Hepatocyte (in vitro differentiated cells): ENCODE results near the gene EPHA6. TPM values are rescaled to one million over a fixed set of nuclear protein-coding genes. Genes with fewer than 3 reads are reported as not detected.
"Not testable (repeated sequence)": the region's sequence is repeated elsewhere in the genome, so short reads cannot be mapped to it uniquely, and the experiment has no call there.

ENCODE experiments used
- DNase-seq: peaks from one replicate; pipeline ENCODE4 v3.0.0-alpha.2; 2016; ENCODE audit warnings: low spot score
- H2AFZ ChIP-seq: fragments of 200-600 bp; sonication (generic); 2 replicates; pipeline ENCODE4 v1.6.0; 2016; ENCODE audit warnings: antibody characterized with exemption, mild to moderate bottlenecking
- H3K27ac ChIP-seq: fragments of 200-600 bp; sonication (generic); 2 replicates; pipeline ENCODE4 v1.5.1; 2016; ENCODE audit warnings: mild to moderate bottlenecking
- H3K27me3 ChIP-seq: fragments of 200-600 bp; sonication (generic); 2 replicates; pipeline ENCODE4 v1.6.1; 2016
- H3K36me3 ChIP-seq: fragments of 200-600 bp; sonication (generic); replicated peaks from 2 replicates; pipeline ENCODE4 v1.5.1; 2016; ENCODE audit warnings: low read depth; ENCODE audit not compliant: insufficient read depth
- H3K4me1 ChIP-seq: fragments of 200-600 bp; sonication (generic); 2 replicates; pipeline ENCODE4 v1.5.1; 2016; ENCODE audit warnings: mild to moderate bottlenecking, moderate library complexity; ENCODE audit not compliant: insufficient read depth
- H3K4me2 ChIP-seq: fragments of 200-600 bp; sonication (generic); 2 replicates; pipeline ENCODE4 v1.6.0; 2016
- H3K4me3 ChIP-seq: fragments of 200-600 bp; sonication (generic); 2 replicates; pipeline ENCODE4 v1.5.1; 2016; ENCODE audit warnings: mild to moderate bottlenecking
- H3K79me2 ChIP-seq: fragments of 200-600 bp; sonication (generic); 2 replicates; pipeline ENCODE4 v1.6.0; 2017; ENCODE audit warnings: mild to moderate bottlenecking
- H3K9me2 ChIP-seq: fragments of 200-600 bp; sonication (generic); replicated peaks from 2 replicates; pipeline ENCODE4 v1.6.0; 2017; ENCODE audit warnings: mild to moderate bottlenecking; ENCODE audit not compliant: insufficient read depth
- H3K9me3 ChIP-seq: fragments of 200-600 bp; sonication (generic); 2 replicates; pipeline ENCODE4 v1.5.1; 2016; ENCODE audit warnings: low read depth, mild to moderate bottlenecking
- H4K20me1 ChIP-seq: fragments of 200-600 bp; sonication (generic); 2 replicates; pipeline ENCODE4 v1.6.0; 2016; ENCODE audit warnings: mild to moderate bottlenecking; ENCODE audit not compliant: insufficient read depth, poor library complexity, severe bottlenecking
- CTCF ChIP-seq: fragments of 200-600 bp; sonication (generic); IDR thresholded peaks from 2 replicates; pipeline ENCODE4 v1.5.1; 2016; ENCODE audit warnings: antibody characterized with exemption, mild to moderate bottlenecking; ENCODE audit not compliant: poor library complexity
- EZH2 ChIP-seq: fragments of 200-600 bp; sonication (generic); IDR thresholded peaks from 2 replicates; pipeline ENCODE4 v1.6.1; 2016; ENCODE audit warnings: antibody characterized with exemption, mild to moderate bottlenecking, borderline replicate concordance
- EZH2phosphoT487 ChIP-seq: fragments of 200-600 bp; sonication (generic); IDR thresholded peaks from one replicate; pipeline ENCODE4 v1.6.1; 2018; ENCODE audit warnings: antibody characterized with exemption, mild to moderate bottlenecking, low read depth, moderate library complexity; ENCODE audit not compliant: unreplicated experiment, severe bottlenecking
- WGBS: methylation state at CpG from one replicate; pipeline ENCODE4 v1.1.6; 2016; ENCODE audit warnings: low lambda C conversion rate; ENCODE audit errors: missing lambda C conversion rate; 5-methylcytosine and 5-hydroxymethylcytosine counted together
- polyA plus RNA-seq: library from polyadenylated mRNA; unstranded; fragments of >200 nt; fragmentation: Nextera tagmentation; extraction: Ambion mirVana; gene quantifications from 2 replicates; pipeline ENCODE4 v1.2.1, GENCODE V29; 2016
- total RNA-seq: library from RNA; depleted of rRNA; stranded (reverse); fragments of >200 nt; gene quantifications from 2 replicates; pipeline ENCODE4 v1.2.3, GENCODE V29; 2014

Gene EPHA6
- total and polyA plus RNA-seq, 2 experiments from 2014 or later: 3.4 to 16.7 TPM

- no peak for TF ChIP-seq EZH2phosphoT487
- TF ChIP-seq EZH2: no peak
- 61% methylated on average over 3 of the region's 3 CpGs for WGBS
- Histone ChIP-seq H3K4me2 (no peak overlapping the region), H3K36me3 (no peaks in the 10 kb centered on the region), H3K27ac (no peak overlapping the region), H3K4me1 (no peaks in the 10 kb centered on the region), H3K79me2 (no peaks in the 10 kb centered on the region), H3K27me3 (no peaks in the 10 kb centered on the region), H2AFZ (no peak overlapping the region), H3K9me2 (no peaks in the 10 kb centered on the region), H4K20me1 (no peaks in the 10 kb centered on the region), H3K4me3 (no peak overlapping the region), H3K9me3 (peaks cover 11% of the 10 kb centered on the region)
- DNase-seq: peak; percentile 12
These were observed 116.9 kb downstream of the EPHA6 start for GRCh38 chr3:96931119-96931862.

- not testable (repeated sequence) for H3K79me2 ChIP-seq, H3K4me2 ChIP-seq, DNase-seq, H3K4me3 ChIP-seq, H4K20me1 ChIP-seq, H3K27ac ChIP-seq, H3K4me1 ChIP-seq, H3K9me2 ChIP-seq, H3K27me3 ChIP-seq, H3K9me3 ChIP-seq, H3K36me3 ChIP-seq, H2AFZ ChIP-seq
- 90% methylated on average over 7 of the region's 7 CpGs for WGBS
These were observed 127.7 kb downstream of the EPHA6 start for GRCh38 chr3:96942131-96942530.

GRCh38 chr3:96958856-96959255, 144.5 kb downstream of the EPHA6 start:
- DNase-seq: no peak
- Histone ChIP-seq H3K4me3 (no peak overlapping the region), H3K4me2 (no peak overlapping the region), H2AFZ (no peak overlapping the region), H3K27me3 (no peaks in the 10 kb centered on the region), H4K20me1 (no peaks in the 10 kb centered on the region), H3K4me1 (no peaks in the 10 kb centered on the region), H3K9me2 (no peaks in the 10 kb centered on the region), H3K27ac (no peak overlapping the region), H3K79me2 (no peaks in the 10 kb centered on the region), H3K36me3 (no peaks in the 10 kb centered on the region), H3K9me3 (no peaks in the 10 kb centered on the region)
- 90% methylated on average over 4 of the region's 4 CpGs for WGBS
- TF ChIP-seq EZH2phosphoT487 (no peak), EZH2 (no peak), CTCF (no peak)

- Histone ChIP-seq H3K36me3 (no peaks in the 10 kb centered on the region), H3K4me3 (no peak overlapping the region), H3K79me2 (no peaks in the 10 kb centered on the region), H3K4me2 (no peak overlapping the region), H3K27me3 (no peaks in the 10 kb centered on the region), H2AFZ (no peak overlapping the region), H3K9me3 (no peaks in the 10 kb centered on the region), H3K9me2 (no peaks in the 10 kb centered on the region), H4K20me1 (no peaks in the 10 kb centered on the region), H3K27ac (no peak overlapping the region), H3K4me1 (no peaks in the 10 kb centered on the region)
- no peak for DNase-seq
- 88% methylated on average over 1 of the region's 1 CpG for WGBS
- TF ChIP-seq CTCF: no peak
- no peak for TF ChIP-seq EZH2phosphoT487
- TF ChIP-seq EZH2: no peak
These were observed 145.1 kb downstream of the EPHA6 start for GRCh38 chr3:96959474-96959873.
